Effector memory CD4-positive, alpha-beta T cell (primary cell): ENCODE data around the gene ZNF474.

Experiments
- DNase-seq, 3 donors: peaks; one replicate each; pipeline ENCODE4 v3.0.0-alpha.2; 2020
- H3K27ac ChIP-seq: 2 replicates; pipeline ENCODE4 v1.7.0; 2013; ENCODE audit warnings: mild to moderate bottlenecking, low read length, moderate library complexity; ENCODE audit not compliant: insufficient read depth, poor library complexity, severe bottlenecking
- H3K27me3 ChIP-seq: replicated peaks from 2 replicates; pipeline ENCODE4 v1.7.0; 2013; ENCODE audit warnings: mild to moderate bottlenecking, low read length; ENCODE audit not compliant: insufficient read depth, control insufficient read depth, poor library complexity, severe bottlenecking
- H3K36me3 ChIP-seq: 2 replicates; pipeline ENCODE4 v1.7.0; 2013; ENCODE audit warnings: mild to moderate bottlenecking, low read length, moderate library complexity; ENCODE audit not compliant: control insufficient read depth, insufficient read depth
- H3K4me1 ChIP-seq: 2 replicates; pipeline ENCODE4 v1.7.0; 2013; ENCODE audit warnings: low read length, mild to moderate bottlenecking; ENCODE audit not compliant: control insufficient read depth, insufficient read depth, poor library complexity, severe bottlenecking
- H3K4me3 ChIP-seq: 2 replicates; pipeline ENCODE4 v1.7.0; 2013; ENCODE audit warnings: low read length, low read depth, mild to moderate bottlenecking; ENCODE audit not compliant: insufficient read depth, poor library complexity, severe bottlenecking
- H3K9me3 ChIP-seq: 2 replicates; pipeline ENCODE4 v1.7.0; 2013; ENCODE audit warnings: mild to moderate bottlenecking, low read length, moderate library complexity; ENCODE audit not compliant: control insufficient read depth

ZNF474 gene

GRCh38 chr5:122152266-122152900 lies 23.0 kb downstream of the ZNF474 start:
- peaks cover 3% of the 10 kb centered on the region for H3K4me1 ChIP-seq
- H3K36me3 ChIP-seq, result no peaks in the 10 kb centered on the region
- H3K9me3 ChIP-seq, result no peaks in the 10 kb centered on the region
- no peak overlapping the region for H3K27ac ChIP-seq
- DNase-seq, result no peak
- no peaks in the 10 kb centered on the region for H3K27me3 ChIP-seq
- H3K4me3 ChIP-seq, result no peak overlapping the region

DNA sequence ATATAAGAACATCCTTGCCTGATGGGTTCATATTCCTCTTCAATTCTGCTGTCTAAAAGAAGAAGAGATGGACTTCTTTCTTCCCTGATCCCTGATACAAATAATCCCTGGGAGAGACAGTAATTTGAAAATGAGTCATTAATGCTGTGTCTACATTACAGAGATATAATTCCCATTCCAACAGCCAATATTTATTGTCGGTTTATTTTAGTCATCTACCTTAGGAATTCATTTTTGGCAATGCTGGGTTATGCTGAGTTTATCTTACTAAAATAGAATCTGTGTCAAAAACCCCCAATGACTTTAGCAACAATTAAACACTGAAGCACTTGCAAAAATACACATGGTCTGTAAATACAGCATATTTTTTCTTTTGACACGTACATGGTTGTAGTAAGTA lies 23.9 kb downstream of the ZNF474 start:
- Histone ChIP-seq H3K9me3 (no peaks in the 10 kb centered on the region), H3K27ac (no peak overlapping the region), H3K4me3 (no peak overlapping the region), H3K36me3 (no peaks in the 10 kb centered on the region), H3K4me1 (peaks cover 3% of the 10 kb centered on the region), H3K27me3 (no peaks in the 10 kb centered on the region)
- no peak for DNase-seq

GRCh38 chr5:122153774-122154173 lies 24.4 kb downstream of the ZNF474 start:
- Histone ChIP-seq H3K4me1 (peaks cover 3% of the 10 kb centered on the region), H3K27me3 (no peaks in the 10 kb centered on the region), H3K36me3 (no peaks in the 10 kb centered on the region), H3K27ac (no peak overlapping the region), H3K9me3 (no peaks in the 10 kb centered on the region), H3K4me3 (no peak overlapping the region)
- DNase-seq, result no peak

GRCh38 chr5:122154491-122154890 lies 25.1 kb downstream of the ZNF474 start:
- no peaks in the 10 kb centered on the region for H3K9me3 ChIP-seq
- peaks cover 3% of the 10 kb centered on the region for H3K4me1 ChIP-seq
- DNase-seq, result no peak
- H3K27ac ChIP-seq, result no peak overlapping the region
- no peaks in the 10 kb centered on the region for H3K27me3 ChIP-seq
- H3K4me3 ChIP-seq, result no peak overlapping the region
- H3K36me3 ChIP-seq, result no peaks in the 10 kb centered on the region

GRCh38 chr5:122154910-122155309 lies 25.6 kb downstream of the ZNF474 start:
- H3K9me3 ChIP-seq, result no peaks in the 10 kb centered on the region
- H3K27ac ChIP-seq, result no peak overlapping the region
- no peak for DNase-seq
- peaks cover 3% of the 10 kb centered on the region for H3K4me1 ChIP-seq
- H3K4me3 ChIP-seq, result no peak overlapping the region
- H3K27me3 ChIP-seq, result no peaks in the 10 kb centered on the region
- H3K36me3 ChIP-seq, result no peaks in the 10 kb centered on the region

GRCh38 chr5:122155546-122155945 lies 26.2 kb downstream of the ZNF474 start:
- no peak overlapping the region for H3K27ac ChIP-seq
- no peaks in the 10 kb centered on the region for H3K27me3 ChIP-seq
- H3K9me3 ChIP-seq, result no peaks in the 10 kb centered on the region
- H3K36me3 ChIP-seq, result no peaks in the 10 kb centered on the region
- DNase-seq, result no peak
- peaks cover 3% of the 10 kb centered on the region for H3K4me1 ChIP-seq
- H3K4me3 ChIP-seq, result no peak overlapping the region

DNA sequence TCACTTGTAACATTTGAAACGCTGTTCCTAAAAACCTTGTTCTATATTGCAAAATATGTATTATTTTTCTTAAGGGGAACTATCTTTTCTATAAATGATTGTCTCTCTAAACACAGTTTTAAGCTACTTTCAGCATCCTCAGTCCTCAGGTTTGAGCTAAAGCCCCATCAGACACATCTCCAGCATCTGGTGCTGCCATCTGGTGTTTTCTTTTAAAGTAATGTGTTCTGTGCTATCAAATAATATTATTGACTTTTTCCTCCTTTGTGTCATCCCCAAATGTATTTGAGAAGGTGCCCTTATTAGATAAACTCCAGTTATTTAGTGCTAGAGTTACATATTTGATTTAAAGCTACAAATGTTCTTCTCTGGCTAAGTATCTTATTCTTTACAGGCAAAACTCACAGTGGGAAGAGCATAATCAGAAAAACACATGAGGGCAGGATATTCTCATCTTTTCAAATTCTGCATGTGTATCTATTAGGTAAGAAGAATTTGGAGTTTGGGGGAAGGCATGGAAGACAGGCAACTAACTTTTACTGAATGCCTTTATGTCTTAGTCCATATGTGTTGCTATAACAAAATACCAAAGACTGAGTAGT lies 27.5 kb downstream of the ZNF474 start:
- no peak for DNase-seq
- Histone ChIP-seq H3K36me3 (no peaks in the 10 kb centered on the region), H3K27ac (no peak overlapping the region), H3K4me1 (peaks cover 3% of the 10 kb centered on the region), H3K27me3 (no peaks in the 10 kb centered on the region), H3K4me3 (no peak overlapping the region), H3K9me3 (no peaks in the 10 kb centered on the region)

DNA sequence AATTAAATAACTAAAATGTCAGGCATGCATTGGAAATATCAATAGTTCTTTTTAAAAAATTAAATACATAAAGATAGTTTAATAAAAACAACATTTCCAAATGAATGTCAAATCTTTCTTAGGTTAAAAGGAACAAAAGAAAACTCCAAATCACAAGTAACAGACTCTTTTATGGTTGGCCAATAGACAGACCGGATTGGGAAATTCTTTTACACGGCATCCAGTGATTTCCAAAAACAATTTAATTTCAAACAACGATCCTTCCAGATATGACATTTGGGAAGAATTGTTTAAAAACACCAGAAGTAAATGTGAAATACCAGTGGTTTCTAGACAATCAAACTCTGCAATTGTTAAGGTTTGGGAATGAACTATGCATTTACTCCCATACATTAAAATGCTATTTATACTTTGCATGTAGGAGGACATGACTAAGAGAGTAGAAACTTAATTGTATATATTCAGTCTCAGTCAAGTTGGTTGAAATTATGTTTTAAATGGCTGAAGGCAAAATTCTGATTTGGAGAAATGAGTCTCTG lies 32.8 kb downstream of the ZNF474 start:
- Histone ChIP-seq H3K27me3 (no peaks in the 10 kb centered on the region), H3K9me3 (no peaks in the 10 kb centered on the region), H3K36me3 (no peaks in the 10 kb centered on the region), H3K4me1 (no peaks in the 10 kb centered on the region), H3K27ac (no peak overlapping the region), H3K4me3 (no peak overlapping the region)
- DNase-seq, result no peak

- DNase-seq, result no peak
- no peak overlapping the region for H3K4me3 ChIP-seq
- H3K9me3 ChIP-seq, result no peaks in the 10 kb centered on the region
- H3K4me1 ChIP-seq, result no peaks in the 10 kb centered on the region
- no peaks in the 10 kb centered on the region for H3K36me3 ChIP-seq
- H3K27me3 ChIP-seq, result no peaks in the 10 kb centered on the region
- H3K27ac ChIP-seq, result no peak overlapping the region
These were observed 34.0 kb downstream of the ZNF474 start for GRCh38 chr5:122163121-122164069.

- Histone ChIP-seq H3K9me3 (no peaks in the 10 kb centered on the region), H3K36me3 (no peaks in the 10 kb centered on the region), H3K27ac (no peak overlapping the region), H3K4me3 (no peak overlapping the region), H3K4me1 (no peaks in the 10 kb centered on the region), H3K27me3 (no peaks in the 10 kb centered on the region)
- DNase-seq, result no peak
These were observed 34.7 kb downstream of the ZNF474 start for GRCh38 chr5:122164070-122164435.
